Muscle of leg (tissue), 11 donors: ENCODE data around the gene HSPA4L. TPM values are rescaled to one million over a fixed set of nuclear protein-coding genes. Genes with fewer than 3 reads are reported as not detected.

Experiments
- DNase-seq: peaks from one replicate; pipeline ENCODE4 v3.0.0; 2013
- H3K27ac ChIP-seq: one replicate; pipeline ENCODE4 v1.5.1; 2013; ENCODE audit warnings: mild to moderate bottlenecking, low read length, control low read depth
- H3K27me3 ChIP-seq: one replicate; pipeline ENCODE4 v1.6.1; 2013; ENCODE audit warnings: low read length; ENCODE audit not compliant: control insufficient read depth, insufficient read depth
- H3K36me3 ChIP-seq: one replicate; pipeline ENCODE4 v1.6.1; 2013; ENCODE audit warnings: low read length; ENCODE audit not compliant: control insufficient read depth, insufficient read depth
- H3K4me1 ChIP-seq: one replicate; pipeline ENCODE4 v1.6.1; 2013; ENCODE audit warnings: low read length; ENCODE audit not compliant: control insufficient read depth, insufficient read depth
- H3K4me3 ChIP-seq: one replicate; pipeline ENCODE4 v1.5.1; 2013; ENCODE audit warnings: low read length, control low read depth
- H3K9me3 ChIP-seq: replicated peaks from 2 replicates; pipeline ENCODE4 v1.6.1; 2013; ENCODE audit warnings: low read depth, low read length; ENCODE audit not compliant: control insufficient read depth
- WGBS: methylation state at CpG from one replicate; pipeline ENCODE4 v1.1.5; 2013; ENCODE audit warnings: missing lambda C conversion rate; ENCODE audit not compliant: insufficient coverage; 5-methylcytosine and 5-hydroxymethylcytosine counted together
- polyA plus RNA-seq, 8 donors: library from polyadenylated mRNA; unstranded; fragments of 120-200 nt; gene quantifications; one replicate each; pipeline versions ENCODE4 v1.2.1 to v1.2.3, GENCODE V29; 2013; ENCODE audit warnings: inconsistent platforms in 1 of 8, low replicate concordance in 1 of 8; ENCODE audit not compliant: insufficient read length in 8 of 8, insufficient read depth in 1 of 8
- total RNA-seq: library from RNA; stranded (reverse); fragments of 120-200 nt; gene quantifications from one replicate; pipeline ENCODE4 v1.2.4, GENCODE V29; 2013

The HSPA4L gene
- total and polyA plus RNA-seq, 9 donors = 2.5 to 14.5 (median 9.7) TPM

- H3K4me3 ChIP-seq = no peak overlapping the region
- no peak for DNase-seq
- no peaks in the 10 kb centered on the region for H3K27me3 ChIP-seq
- no peaks in the 10 kb centered on the region for H3K4me1 ChIP-seq
- no peak overlapping the region for H3K27ac ChIP-seq
- no peaks in the 10 kb centered on the region for H3K36me3 ChIP-seq
- peaks cover 16% of the 10 kb centered on the region for H3K9me3 ChIP-seq
- WGBS = no CpG with 5 or more reads among the region's 1 CpG
Measured at GRCh38 chr4:127857641-127858040, 75.5 kb downstream of the HSPA4L start.

GRCh38 chr4:127868196-127868595 is 86.1 kb downstream of the HSPA4L start:
- H3K36me3 ChIP-seq = no peaks in the 10 kb centered on the region
- no CpG with 5 or more reads among the region's 2 CpGs for WGBS
- H3K4me1 ChIP-seq = no peaks in the 10 kb centered on the region
- no peaks in the 10 kb centered on the region for H3K9me3 ChIP-seq
- no peaks in the 10 kb centered on the region for H3K27me3 ChIP-seq
- no peak overlapping the region for H3K27ac ChIP-seq
- DNase-seq = no peak
- no peak overlapping the region for H3K4me3 ChIP-seq

GRCh38 chr4:127870281-127870680 is 88.2 kb downstream of the HSPA4L start:
- H3K36me3 ChIP-seq = no peaks in the 10 kb centered on the region
- H3K27me3 ChIP-seq = no peaks in the 10 kb centered on the region
- no peak for DNase-seq
- peak overlapping the region; percentile 38 for H3K27ac ChIP-seq
- no peaks in the 10 kb centered on the region for H3K4me1 ChIP-seq
- H3K9me3 ChIP-seq = no peaks in the 10 kb centered on the region
- H3K4me3 ChIP-seq = no peak overlapping the region

GRCh38 chr4:127870688-127871087 is 88.6 kb downstream of the HSPA4L start:
- Histone ChIP-seq H3K9me3 (no peaks in the 10 kb centered on the region), H3K27ac (peak overlapping the region; percentile 38), H3K36me3 (no peaks in the 10 kb centered on the region), H3K4me1 (no peaks in the 10 kb centered on the region), H3K27me3 (no peaks in the 10 kb centered on the region), H3K4me3 (no peak overlapping the region)
- WGBS = 36% methylated on average over 3 of the region's 3 CpGs
- peak; percentile 75 for DNase-seq

GRCh38 chr4:127875791-127876190 is 93.7 kb downstream of the HSPA4L start:
- no peak overlapping the region for H3K4me3 ChIP-seq
- no peaks in the 10 kb centered on the region for H3K27me3 ChIP-seq
- no peaks in the 10 kb centered on the region for H3K9me3 ChIP-seq
- no peak for DNase-seq
- H3K36me3 ChIP-seq = no peaks in the 10 kb centered on the region
- no peak overlapping the region for H3K27ac ChIP-seq
- no peaks in the 10 kb centered on the region for H3K4me1 ChIP-seq

GRCh38 chr4:127880763-127881562 is 98.8 kb downstream of the HSPA4L start, which contains the start of gene PLK4:
PLK4 (plus strand) TSS chr4:127880893; CDS start chr4:127881135, 242 bp downstream.
- Histone ChIP-seq H3K4me3 (peak within 1 kb of the TSS; percentile 84), H3K9me3 (no peaks in the 10 kb centered on the region), H3K27ac (peak within 1 kb of the TSS; percentile 95), H3K27me3 (no peaks in the 10 kb centered on the region), H3K4me1 (no peaks in the 10 kb centered on the region), H3K36me3 (peaks cover 3% of the 10 kb centered on the region)
- peak; percentile 99 for DNase-seq
- whole genome bisulfite sequencing = under 1% methylated on average over 56 of the region's 70 CpGs

- Histone ChIP-seq H3K36me3 (peaks cover 7% of the 10 kb centered on the region), H3K27me3 (no peaks in the 10 kb centered on the region), H3K27ac (no peak overlapping the region), H3K4me1 (no peaks in the 10 kb centered on the region), H3K4me3 (peak overlapping the region; percentile 84), H3K9me3 (no peaks in the 10 kb centered on the region)
- WGBS = 3% methylated on average over 6 of the region's 7 CpGs
- DNase-seq = no peak
Measured at GRCh38 chr4:127881563-127881864, 99.4 kb downstream of the HSPA4L start.

- Histone ChIP-seq H3K9me3 (no peaks in the 10 kb centered on the region), H3K27me3 (no peaks in the 10 kb centered on the region), H3K36me3 (peaks cover 13% of the 10 kb centered on the region), H3K27ac (no peak overlapping the region), H3K4me3 (no peak overlapping the region), H3K4me1 (no peaks in the 10 kb centered on the region)
- no peak for DNase-seq
- no CpG with 5 or more reads among the region's 1 CpG for WGBS
Measured at GRCh38 chr4:127888559-127888958, 106.4 kb downstream of the HSPA4L start.

- Histone ChIP-seq H3K27me3 (no peaks in the 10 kb centered on the region), H3K27ac (no peak overlapping the region), H3K9me3 (no peaks in the 10 kb centered on the region), H3K36me3 (peaks cover 16% of the 10 kb centered on the region), H3K4me3 (no peak overlapping the region), H3K4me1 (no peaks in the 10 kb centered on the region)
- DNase-seq = peak; percentile 19
- WGBS = 100% methylated on average over 1 of the region's 3 CpGs
Measured at GRCh38 chr4:127889903-127890302, 107.8 kb downstream of the HSPA4L start.
